ENCODE results near the gene RIMBP3B. TPM values are rescaled to one million over a fixed set of nuclear protein-coding genes. Genes with fewer than 3 reads are reported as not detected.
"Not testable (repeated sequence)": the region's sequence is repeated elsewhere in the genome, so short reads cannot be mapped to it uniquely, and the experiment has no call there.

RIMBP3B gene
- total and polyA plus RNA-seq, 2 of the 13 experiments (the other 11 are each of a cell fraction or from before 2014, with no cell fraction given), result not detected

DNA sequence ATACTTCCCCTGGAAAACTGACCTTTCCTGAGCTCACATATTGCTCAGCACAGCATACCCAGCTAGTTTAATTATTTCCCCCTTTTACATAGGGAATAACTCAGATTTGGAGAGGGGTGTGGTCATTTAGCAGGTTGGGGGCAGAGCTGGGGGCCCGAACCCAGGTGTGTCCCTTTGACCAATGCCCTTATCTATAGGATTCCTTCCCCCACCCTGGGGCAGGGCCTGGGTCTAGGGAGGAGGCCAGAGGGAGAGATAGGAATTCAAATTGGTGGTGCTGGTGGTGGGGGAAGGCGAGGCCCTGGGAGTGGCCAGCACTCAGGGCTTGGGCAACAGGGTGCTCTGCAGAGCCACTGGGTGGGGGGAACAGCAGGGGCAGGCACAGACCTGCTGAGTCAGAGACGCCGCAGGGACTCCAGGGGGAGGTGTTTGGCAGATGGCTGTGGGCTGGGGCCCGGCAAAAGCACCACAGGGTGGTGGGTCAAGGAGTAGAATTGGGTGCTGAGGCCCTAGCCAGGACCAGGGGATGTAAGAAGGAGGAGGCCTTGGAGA, 19.3 kb downstream of the RIMBP3B start:
- H3K4me1 ChIP-seq (ENCODE audit: insufficient read depth, low read length); intact Hi-C loops (cut with micrococcal nuclease; ENCODE audit: unreplicated experiment); H3K9me3 ChIP-seq (ENCODE audit: low read length); H4K20me1 ChIP-seq (ENCODE audit: insufficient read depth, low read length); POLR2A ChIA-PET; in situ Hi-C loops (cut with HindIII; ENCODE audit: extremely low pct_ligation_motif_present, low pct_unique_long_range_greater_than_20kb); CTCF ChIA-PET (ENCODE audit: low intra/inter-chr PET ratio, low total read pairs); H3K9ac ChIP-seq (ENCODE audit: insufficient read depth, low read depth, low read length); DNase-seq (ENCODE audit: low spot score); H2AFZ ChIP-seq (ENCODE audit: low read length); FAIRE-seq; BruUV-seq (replicated peaks); H3K27ac ChIP-seq (ENCODE audit: extremely low read length, insufficient read depth, low read length); H3K79me2 ChIP-seq (ENCODE audit: insufficient read depth, low read length); H3K27me3 ChIP-seq (ENCODE audit: control insufficient read depth in 1 of 2, insufficient read depth in 2 of 2, low read length in 2 of 2); H3K36me3 ChIP-seq (replicated peaks in 1 of 2; ENCODE audit: control insufficient read depth in 1 of 2, insufficient read depth in 2 of 2, low read length in 2 of 2): not testable (repeated sequence)
- ATAC-seq, result peak; percentile 60
- TF ChIP-seq, protein P1, sequence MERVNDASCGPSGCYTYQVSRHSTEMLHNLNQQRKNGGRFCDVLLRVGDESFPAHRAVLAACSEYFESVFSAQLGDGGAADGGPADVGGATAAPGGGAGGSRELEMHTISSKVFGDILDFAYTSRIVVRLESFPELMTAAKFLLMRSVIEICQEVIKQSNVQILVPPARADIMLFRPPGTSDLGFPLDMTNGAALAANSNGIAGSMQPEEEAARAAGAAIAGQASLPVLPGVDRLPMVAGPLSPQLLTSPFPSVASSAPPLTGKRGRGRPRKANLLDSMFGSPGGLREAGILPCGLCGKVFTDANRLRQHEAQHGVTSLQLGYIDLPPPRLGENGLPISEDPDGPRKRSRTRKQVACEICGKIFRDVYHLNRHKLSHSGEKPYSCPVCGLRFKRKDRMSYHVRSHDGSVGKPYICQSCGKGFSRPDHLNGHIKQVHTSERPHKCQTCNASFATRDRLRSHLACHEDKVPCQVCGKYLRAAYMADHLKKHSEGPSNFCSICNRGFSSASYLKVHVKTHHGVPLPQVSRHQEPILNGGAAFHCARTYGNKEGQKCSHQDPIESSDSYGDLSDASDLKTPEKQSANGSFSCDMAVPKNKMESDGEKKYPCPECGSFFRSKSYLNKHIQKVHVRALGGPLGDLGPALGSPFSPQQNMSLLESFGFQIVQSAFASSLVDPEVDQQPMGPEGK (CRISPR knock-in tag; IDR thresholded peaks at IDR 0.05), result peak; percentile 22; the same call in 1 of the 2 replicates
- whole genome bisulfite sequencing (ENCODE audit: low lambda C conversion rate), result 0% methylated on average over 1 of the region's 5 CpGs
- peak overlapping the region; percentile 61 for H3K4me2 ChIP-seq (ENCODE audit: low read depth, low read length)
- peak overlapping the region in 1 of 3 experiments; percentile 33; a peak in 2 of 6 replicates for H3K4me3 ChIP-seq (replicated peaks in 1 of 3; ENCODE audit: insufficient read depth in 1 of 3, low read depth in 2 of 3, low read length in 3 of 3)

DNA sequence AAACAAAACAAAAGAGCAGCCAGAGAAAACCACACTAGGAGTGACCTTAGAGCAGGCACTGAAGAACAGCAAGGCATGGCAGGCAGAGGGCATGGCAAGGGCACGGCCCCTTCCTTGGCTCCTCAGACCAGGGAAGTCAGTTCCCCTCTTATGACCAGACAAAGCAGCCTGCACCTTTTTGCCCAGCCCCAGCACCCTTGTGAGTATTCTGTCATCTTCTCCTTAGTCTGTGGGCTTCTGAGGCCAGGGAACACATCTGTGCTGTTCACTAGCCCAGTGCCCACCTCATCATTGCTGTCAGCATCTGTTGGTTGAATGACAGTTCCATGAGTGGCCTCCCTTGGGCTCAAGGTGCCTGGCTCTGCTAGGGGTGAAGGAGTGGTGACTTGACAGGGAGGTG, 23.6 kb downstream of the RIMBP3B start:
- 62% methylated on average over 1 of the region's 1 CpG for WGBS (ENCODE audit: low lambda C conversion rate)
- DNase-seq (ENCODE audit: low spot score); H4K20me1 ChIP-seq (ENCODE audit: insufficient read depth, low read length); H3K9me3 ChIP-seq (ENCODE audit: low read length); FAIRE-seq; H3K36me3 ChIP-seq (replicated peaks in 1 of 2; ENCODE audit: control insufficient read depth in 1 of 2, insufficient read depth in 2 of 2, low read length in 2 of 2); H3K4me1 ChIP-seq (ENCODE audit: insufficient read depth, low read length); in situ Hi-C loops (cut with HindIII; ENCODE audit: extremely low pct_ligation_motif_present, low pct_unique_long_range_greater_than_20kb); H3K4me3 ChIP-seq (replicated peaks in 1 of 3; ENCODE audit: insufficient read depth in 1 of 3, low read depth in 2 of 3, low read length in 3 of 3); H3K4me2 ChIP-seq (ENCODE audit: low read depth, low read length); H3K9ac ChIP-seq (ENCODE audit: insufficient read depth, low read depth, low read length); CTCF ChIA-PET (ENCODE audit: low intra/inter-chr PET ratio, low total read pairs); H3K79me2 ChIP-seq (ENCODE audit: insufficient read depth, low read length); intact Hi-C loops (cut with micrococcal nuclease; ENCODE audit: unreplicated experiment); BruUV-seq (replicated peaks); H3K27me3 ChIP-seq (ENCODE audit: control insufficient read depth in 1 of 2, insufficient read depth in 2 of 2, low read length in 2 of 2); POLR2A ChIA-PET; H2AFZ ChIP-seq (ENCODE audit: low read length): not testable (repeated sequence)
- ATAC-seq, result peak; percentile 24; the same call in 2 of the 3 replicates
- peak overlapping the region; percentile 35 for H3K27ac ChIP-seq (ENCODE audit: extremely low read length, insufficient read depth, low read length)

DNA sequence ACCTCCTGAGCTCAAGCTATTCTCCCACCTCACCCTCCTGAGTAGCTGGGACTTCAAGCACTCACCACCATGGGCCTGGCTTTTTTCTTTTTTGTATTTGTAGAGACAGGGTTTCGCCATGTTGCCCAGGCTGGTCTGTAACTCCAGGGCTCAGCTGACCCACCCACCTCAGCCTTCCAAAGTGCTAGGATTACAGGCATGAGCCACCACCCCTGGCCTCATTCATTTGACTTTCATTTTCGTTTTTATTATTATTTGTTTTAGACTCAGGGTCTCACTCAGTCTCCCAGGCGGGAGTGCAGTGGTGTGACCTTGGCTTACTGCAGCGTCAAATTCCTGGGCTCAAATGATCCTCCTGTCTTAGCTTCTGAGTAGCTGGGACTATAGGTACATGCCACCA, 24.2 kb downstream of the RIMBP3B start:
- CTCF ChIA-PET (ENCODE audit: low intra/inter-chr PET ratio, low total read pairs); H3K36me3 ChIP-seq (replicated peaks in 1 of 2; ENCODE audit: control insufficient read depth in 1 of 2, insufficient read depth in 2 of 2, low read length in 2 of 2); POLR2A ChIA-PET; H3K4me2 ChIP-seq (ENCODE audit: low read depth, low read length); H2AFZ ChIP-seq (ENCODE audit: low read length); H3K27me3 ChIP-seq (ENCODE audit: control insufficient read depth in 1 of 2, insufficient read depth in 2 of 2, low read length in 2 of 2); H4K20me1 ChIP-seq (ENCODE audit: insufficient read depth, low read length); H3K4me3 ChIP-seq (replicated peaks in 1 of 3; ENCODE audit: insufficient read depth in 1 of 3, low read depth in 2 of 3, low read length in 3 of 3); H3K9ac ChIP-seq (ENCODE audit: insufficient read depth, low read depth, low read length); H3K27ac ChIP-seq (ENCODE audit: extremely low read length, insufficient read depth, low read length); FAIRE-seq; H3K4me1 ChIP-seq (ENCODE audit: insufficient read depth, low read length); DNase-seq (ENCODE audit: low spot score); intact Hi-C loops (cut with micrococcal nuclease; ENCODE audit: unreplicated experiment); H3K9me3 ChIP-seq (ENCODE audit: low read length); in situ Hi-C loops (cut with HindIII; ENCODE audit: extremely low pct_ligation_motif_present, low pct_unique_long_range_greater_than_20kb); H3K79me2 ChIP-seq (ENCODE audit: insufficient read depth, low read length); BruUV-seq (replicated peaks): not testable (repeated sequence)
- WGBS (ENCODE audit: low lambda C conversion rate), result 0% methylated on average over 2 of the region's 4 CpGs
- peak; percentile 79 for ATAC-seq

All from HepG2 (cell line).